HepG2 (cell line): Measurements from ENCODE around the gene KIF19.

Source experiments
- AHR ChIP-seq: IDR thresholded peaks from 2 replicates; pipeline ENCODE4 v1.6.1; 2018; ENCODE audit warnings: missing genetic modification reagents, missing compliant biosample characterization
- FOXK1 ChIP-seq: sonication (generic); formaldehyde crosslinking; IDR thresholded peaks from 2 replicates; pipeline ENCODE4 v1.4.0; 2020; ENCODE audit warnings: low read depth, missing genetic modification reagents, borderline replicate concordance
- HOXA7 ChIP-seq: sonication (generic); formaldehyde crosslinking; IDR thresholded peaks from 2 replicates; pipeline ENCODE4 v1.8.1; 2022; ENCODE audit warnings: mild to moderate bottlenecking, missing genetic modification reagents, moderate library complexity
- POLR2A ChIP-seq, 2 experiments: IDR thresholded peaks; 2 replicates each; pipeline ENCODE4 v1.6.1; 2011; ENCODE audit warnings: low read depth in 2 of 2, low read length in 2 of 2, mild to moderate bottlenecking in 1 of 2, moderate library complexity in 1 of 2; ENCODE audit not compliant: insufficient read depth in 1 of 2
- PRDM10 ChIP-seq: sonication (generic); formaldehyde crosslinking; IDR thresholded peaks from 2 replicates; pipeline ENCODE4 v1.4.0; 2020; ENCODE audit warnings: low read depth, missing genetic modification reagents
- REXO4 ChIP-seq: sonication (generic); formaldehyde crosslinking; IDR thresholded peaks from 2 replicates; pipeline ENCODE4 v1.8.0; 2022; ENCODE audit warnings: missing genetic modification reagents, mild to moderate bottlenecking, borderline replicate concordance
- SNAPC2 ChIP-seq: sonication (generic); formaldehyde crosslinking; IDR thresholded peaks from 2 replicates; pipeline ENCODE4 v1.8.1; 2022; ENCODE audit warnings: mild to moderate bottlenecking, missing genetic modification reagents
- SP4 ChIP-seq: sonication (generic); formaldehyde crosslinking; IDR thresholded peaks from 2 replicates; pipeline ENCODE4 v1.8.1; 2023; ENCODE audit warnings: mild to moderate bottlenecking, missing genetic modification reagents
- ZSCAN5A ChIP-seq: sonication (generic); formaldehyde crosslinking; IDR thresholded peaks from 2 replicates; pipeline ENCODE4 v1.8.0; 2022; ENCODE audit warnings: mild to moderate bottlenecking, missing genetic modification reagents, borderline replicate concordance
- TF ChIP-seq, protein P1 (sequence below): sonication (generic); formaldehyde crosslinking; IDR thresholded peaks from 2 replicates; pipeline ENCODE4 v1.4.0; 2020; ENCODE audit warnings: missing genetic modification reagents
- TF ChIP-seq, protein P2 (sequence below): sonication (generic); formaldehyde crosslinking; IDR thresholded peaks from 2 replicates; pipeline ENCODE4 v1.5.0; 2020; ENCODE audit warnings: mild to moderate bottlenecking, missing genetic modification reagents, moderate library complexity

GRCh38 chr17:74355065-74355464 lies 29.0 kb downstream of the KIF19 start:
- TF ChIP-seq POLR2A (IDR thresholded peaks at IDR 0.05; ENCODE audit: insufficient read depth in 1 of 2, low read depth in 2 of 2, low read length in 2 of 2) (no peak), ZSCAN5A (CRISPR knock-in tag) (no peak), AHR (CRISPR knock-in tag) (no peak), SNAPC2 (CRISPR knock-in tag) (no peak), FOXK1 (CRISPR knock-in tag) (no peak), SP4 (no peak), HOXA7 (CRISPR knock-in tag) (no peak), REXO4 (no peak), PRDM10 (no peak)
- TF ChIP-seq, protein P1, sequence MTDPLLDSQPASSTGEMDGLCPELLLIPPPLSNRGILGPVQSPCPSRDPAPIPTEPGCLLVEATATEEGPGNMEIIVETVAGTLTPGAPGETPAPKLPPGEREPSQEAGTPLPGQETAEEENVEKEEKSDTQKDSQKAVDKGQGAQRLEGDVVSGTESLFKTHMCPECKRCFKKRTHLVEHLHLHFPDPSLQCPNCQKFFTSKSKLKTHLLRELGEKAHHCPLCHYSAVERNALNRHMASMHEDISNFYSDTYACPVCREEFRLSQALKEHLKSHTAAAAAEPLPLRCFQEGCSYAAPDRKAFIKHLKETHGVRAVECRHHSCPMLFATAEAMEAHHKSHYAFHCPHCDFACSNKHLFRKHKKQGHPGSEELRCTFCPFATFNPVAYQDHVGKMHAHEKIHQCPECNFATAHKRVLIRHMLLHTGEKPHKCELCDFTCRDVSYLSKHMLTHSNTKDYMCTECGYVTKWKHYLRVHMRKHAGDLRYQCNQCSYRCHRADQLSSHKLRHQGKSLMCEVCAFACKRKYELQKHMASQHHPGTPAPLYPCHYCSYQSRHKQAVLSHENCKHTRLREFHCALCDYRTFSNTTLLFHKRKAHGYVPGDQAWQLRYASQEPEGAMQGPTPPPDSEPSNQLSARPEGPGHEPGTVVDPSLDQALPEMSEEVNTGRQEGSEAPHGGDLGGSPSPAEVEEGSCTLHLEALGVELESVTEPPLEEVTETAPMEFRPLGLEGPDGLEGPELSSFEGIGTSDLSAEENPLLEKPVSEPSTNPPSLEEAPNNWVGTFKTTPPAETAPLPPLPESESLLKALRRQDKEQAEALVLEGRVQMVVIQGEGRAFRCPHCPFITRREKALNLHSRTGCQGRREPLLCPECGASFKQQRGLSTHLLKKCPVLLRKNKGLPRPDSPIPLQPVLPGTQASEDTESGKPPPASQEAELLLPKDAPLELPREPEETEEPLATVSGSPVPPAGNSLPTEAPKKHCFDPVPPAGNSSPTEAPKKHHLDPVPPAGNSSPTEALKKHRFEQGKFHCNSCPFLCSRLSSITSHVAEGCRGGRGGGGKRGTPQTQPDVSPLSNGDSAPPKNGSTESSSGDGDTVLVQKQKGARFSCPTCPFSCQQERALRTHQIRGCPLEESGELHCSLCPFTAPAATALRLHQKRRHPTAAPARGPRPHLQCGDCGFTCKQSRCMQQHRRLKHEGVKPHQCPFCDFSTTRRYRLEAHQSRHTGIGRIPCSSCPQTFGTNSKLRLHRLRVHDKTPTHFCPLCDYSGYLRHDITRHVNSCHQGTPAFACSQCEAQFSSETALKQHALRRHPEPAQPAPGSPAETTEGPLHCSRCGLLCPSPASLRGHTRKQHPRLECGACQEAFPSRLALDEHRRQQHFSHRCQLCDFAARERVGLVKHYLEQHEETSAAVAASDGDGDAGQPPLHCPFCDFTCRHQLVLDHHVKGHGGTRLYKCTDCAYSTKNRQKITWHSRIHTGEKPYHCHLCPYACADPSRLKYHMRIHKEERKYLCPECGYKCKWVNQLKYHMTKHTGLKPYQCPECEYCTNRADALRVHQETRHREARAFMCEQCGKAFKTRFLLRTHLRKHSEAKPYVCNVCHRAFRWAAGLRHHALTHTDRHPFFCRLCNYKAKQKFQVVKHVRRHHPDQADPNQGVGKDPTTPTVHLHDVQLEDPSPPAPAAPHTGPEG (CRISPR knock-in tag): no peak
- TF ChIP-seq, protein P2, sequence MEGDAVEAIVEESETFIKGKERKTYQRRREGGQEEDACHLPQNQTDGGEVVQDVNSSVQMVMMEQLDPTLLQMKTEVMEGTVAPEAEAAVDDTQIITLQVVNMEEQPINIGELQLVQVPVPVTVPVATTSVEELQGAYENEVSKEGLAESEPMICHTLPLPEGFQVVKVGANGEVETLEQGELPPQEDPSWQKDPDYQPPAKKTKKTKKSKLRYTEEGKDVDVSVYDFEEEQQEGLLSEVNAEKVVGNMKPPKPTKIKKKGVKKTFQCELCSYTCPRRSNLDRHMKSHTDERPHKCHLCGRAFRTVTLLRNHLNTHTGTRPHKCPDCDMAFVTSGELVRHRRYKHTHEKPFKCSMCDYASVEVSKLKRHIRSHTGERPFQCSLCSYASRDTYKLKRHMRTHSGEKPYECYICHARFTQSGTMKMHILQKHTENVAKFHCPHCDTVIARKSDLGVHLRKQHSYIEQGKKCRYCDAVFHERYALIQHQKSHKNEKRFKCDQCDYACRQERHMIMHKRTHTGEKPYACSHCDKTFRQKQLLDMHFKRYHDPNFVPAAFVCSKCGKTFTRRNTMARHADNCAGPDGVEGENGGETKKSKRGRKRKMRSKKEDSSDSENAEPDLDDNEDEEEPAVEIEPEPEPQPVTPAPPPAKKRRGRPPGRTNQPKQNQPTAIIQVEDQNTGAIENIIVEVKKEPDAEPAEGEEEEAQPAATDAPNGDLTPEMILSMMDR (CRISPR knock-in tag): no peak
